Endothelial cell of umbilical vein (primary cell): Measurements from ENCODE around the gene NAALAD2. TPM values are rescaled to one million over a fixed set of nuclear protein-coding genes. Genes with fewer than 3 reads are reported as not detected.
"Not testable (repeated sequence)": the region's sequence is repeated elsewhere in the genome, so short reads cannot be mapped to it uniquely, and the experiment has no call there.

Source experiments
- BruUV-seq: library from RNA; stranded (reverse); fragments of 400-500 nt; replicated peaks from 2 replicates; lab custom pipeline; 2021; lab: Mats Ljungman, UMichigan
- CTCF ChIA-PET: fragments of 300-600, 350-600 bp; sonication (Branson Sonifier 250); formaldehyde crosslinking; loops from one replicate; lab custom pipeline; 2021; ENCODE audit warnings: antibody characterized with exemption, inconsistent platforms; lab: Charles Lee
- POLR2A ChIA-PET: fragments of 300-600, 350-600 bp; sonication (Branson Sonifier 250); formaldehyde crosslinking; loops from one replicate; lab custom pipeline; 2021; ENCODE audit warnings: antibody characterized with exemption, inconsistent platforms; lab: Charles Lee
- DNase-seq: peaks from one replicate; pipeline ENCODE4 v3.0.0-alpha.2; 2011; ENCODE audit warnings: low read depth, low spot score
- FAIRE-seq: peaks from 2 replicates; lab custom pipeline; 2011; peaks lifted over from hg19 to GRCh38; lab: Jason Lieb, UNC
- H2AFZ ChIP-seq: 2 replicates; pipeline ENCODE4 v1.6.0; 2012; ENCODE audit warnings: low read depth, low read length, control low read depth, inconsistent platforms
- H3K27ac ChIP-seq: 2 replicates; pipeline ENCODE4 v1.5.1; 2011; ENCODE audit warnings: low read depth, mild to moderate bottlenecking, control low read depth, low read length, moderate library complexity; ENCODE audit not compliant: insufficient read depth
- H3K27me3 ChIP-seq, 2 experiments: 2 replicates each; pipeline versions ENCODE4 v1.6.0 to v1.6.1; 2011; ENCODE audit warnings: low read length in 2 of 2, mixed read lengths in 1 of 2; ENCODE audit not compliant: control insufficient read depth in 2 of 2, insufficient read depth in 2 of 2
- H3K36me3 ChIP-seq, 2 experiments: 2 replicates in 1 of 2; 3 replicates in 1 of 2; pipeline ENCODE4 v1.5.1; 2011; ENCODE audit warnings: low read length in 2 of 2, mild to moderate bottlenecking in 1 of 2, moderate library complexity in 1 of 2; ENCODE audit not compliant: control insufficient read depth in 2 of 2, insufficient read depth in 2 of 2; ENCODE audit errors: extremely low read depth in 1 of 2
- H3K4me1 ChIP-seq: 3 replicates; pipeline ENCODE4 v1.5.1; 2011; ENCODE audit warnings: mild to moderate bottlenecking, low read length; ENCODE audit not compliant: control insufficient read depth, insufficient read depth; ENCODE audit errors: extremely low read depth
- H3K4me2 ChIP-seq: 2 replicates; pipeline ENCODE4 v1.6.1; 2011; ENCODE audit warnings: low read length, control low read depth, mixed read lengths; ENCODE audit not compliant: insufficient read depth
- H3K4me3 ChIP-seq, 3 experiments: fragments of 200-600 bp in 1 of 3; sonication (generic), shearing (Covaris generic) in 1 of 3; replicated peaks in 1 of 3; 2 replicates each; pipeline ENCODE4 v1.5.1; 2011 to 2016; ENCODE audit warnings: control low read depth in 3 of 3, low read length in 3 of 3, mild to moderate bottlenecking in 2 of 3, inconsistent platforms in 1 of 3, low read depth in 1 of 3, moderate library complexity in 1 of 3; ENCODE audit not compliant: insufficient read depth in 1 of 3
- H3K79me2 ChIP-seq: 2 replicates; pipeline ENCODE4 v1.6.0; 2012; ENCODE audit warnings: low read length, inconsistent platforms; ENCODE audit not compliant: control insufficient read depth, insufficient read depth
- H3K9ac ChIP-seq: replicated peaks from 2 replicates; pipeline ENCODE3; 2011; ENCODE audit warnings: low read length, control low read depth; ENCODE audit not compliant: insufficient read depth; ENCODE audit errors: extremely low read depth
- H3K9me1 ChIP-seq: replicated peaks from 3 replicates; pipeline ENCODE4 v1.6.0; 2011; ENCODE audit warnings: mild to moderate bottlenecking, low read length; ENCODE audit not compliant: control insufficient read depth, insufficient read depth; ENCODE audit errors: extremely low read depth
- H3K9me3 ChIP-seq: replicated peaks from 2 replicates; pipeline ENCODE4 v1.5.1; 2012; ENCODE audit warnings: low read length, inconsistent platforms; ENCODE audit not compliant: control insufficient read depth, insufficient read depth
- H4K20me1 ChIP-seq: replicated peaks from 2 replicates; pipeline ENCODE3; 2011; ENCODE audit warnings: mild to moderate bottlenecking, low read length; ENCODE audit not compliant: control insufficient read depth, insufficient read depth; ENCODE audit errors: extremely low read depth
- EZH2 ChIP-seq: IDR thresholded peaks from 2 replicates; pipeline ENCODE4 v1.6.1; 2012; ENCODE audit warnings: borderline replicate concordance, low read depth, mild to moderate bottlenecking, moderate library complexity, low read length, inconsistent platforms; ENCODE audit not compliant: severe bottlenecking
- FOS ChIP-seq: IDR thresholded peaks from 2 replicates; pipeline ENCODE4 v1.6.1; 2011; ENCODE audit warnings: mild to moderate bottlenecking, low read length, moderate library complexity, borderline replicate concordance; ENCODE audit not compliant: insufficient read depth
- GATA2 ChIP-seq: IDR thresholded peaks from 2 replicates; pipeline ENCODE4 v1.7.0; 2011; ENCODE audit warnings: low read depth, mild to moderate bottlenecking, moderate library complexity, mixed read lengths, low read length; ENCODE audit not compliant: insufficient read length, insufficient read depth
- JUN ChIP-seq: IDR thresholded peaks from 2 replicates; pipeline ENCODE4 v1.6.1; 2011; ENCODE audit warnings: borderline replicate concordance, low read depth; ENCODE audit not compliant: insufficient read length, insufficient read depth
- MYC ChIP-seq: IDR thresholded peaks from one replicate; pipeline ENCODE4 v1.6.1; 2011; ENCODE audit warnings: mild to moderate bottlenecking, low read depth, low read length
- POLR2A ChIP-seq: IDR thresholded peaks from 2 replicates; pipeline ENCODE4 v1.6.1; 2012; ENCODE audit warnings: low read depth, mild to moderate bottlenecking, control low read depth, low read length
- POLR2AphosphoS5 ChIP-seq: IDR thresholded peaks from 2 replicates; pipeline ENCODE4 v1.6.1; 2012; ENCODE audit warnings: low read depth, mild to moderate bottlenecking, control low read depth, low read length, moderate library complexity; ENCODE audit not compliant: insufficient read depth
- dilution Hi-C: fragments of 300-500 bp; cut with MboI; formaldehyde crosslinking; loops from one replicate; pipeline ENCODE4 v1.15.0; 2019; ENCODE audit warnings: low sequenced_read_pairs; ENCODE audit not compliant: extremely low pct_ligation_motif_present
- intact Hi-C: fragments of 100-400 bp; cut with micrococcal nuclease; formaldehyde crosslinking; loops from one replicate; pipeline ENCODE4 v1.10.0; 2022
- polyA plus RNA-seq, 4 experiments: library from polyadenylated mRNA; depleted of rRNA in 3 of 4; stranded (reverse) in 3 of 4; unstranded in 1 of 4; fragments of >200 nt; gene quantifications; 2 replicates each; pipeline versions ENCODE4 v1.2.1 to v1.2.3, GENCODE V29; 2011 to 2012; ENCODE audit warnings: missing spikeins in 1 of 4
- total RNA-seq: library from RNA; stranded (reverse); gene quantifications from 2 replicates; pipeline ENCODE4 v1.2.3, GENCODE V29; 2021
- TF ChIP-seq, protein P1 (sequence below): IDR thresholded peaks from 2 replicates; pipeline ENCODE4 v1.6.1; 2011; ENCODE audit not compliant: insufficient read depth, insufficient read length
- TF ChIP-seq, protein P2 (sequence below), 2 donors: IDR thresholded peaks; 1 replicate in 1 of 2; 2 replicates in 1 of 2; pipeline ENCODE4 v1.5.1; 2011; ENCODE audit warnings: low read length in 2 of 2, mild to moderate bottlenecking in 2 of 2, moderate library complexity in 2 of 2, control low read depth in 1 of 2, inconsistent platforms in 1 of 2, low read depth in 1 of 2; ENCODE audit not compliant: insufficient read depth in 1 of 2; ENCODE audit errors: extremely low read depth in 1 of 2

Gene NAALAD2
- total and polyA plus RNA-seq, 2 donors (not counting 3 experiments of a cell fraction or from before 2014, with no cell fraction given) = 0.66 to 1.1 TPM

DNA sequence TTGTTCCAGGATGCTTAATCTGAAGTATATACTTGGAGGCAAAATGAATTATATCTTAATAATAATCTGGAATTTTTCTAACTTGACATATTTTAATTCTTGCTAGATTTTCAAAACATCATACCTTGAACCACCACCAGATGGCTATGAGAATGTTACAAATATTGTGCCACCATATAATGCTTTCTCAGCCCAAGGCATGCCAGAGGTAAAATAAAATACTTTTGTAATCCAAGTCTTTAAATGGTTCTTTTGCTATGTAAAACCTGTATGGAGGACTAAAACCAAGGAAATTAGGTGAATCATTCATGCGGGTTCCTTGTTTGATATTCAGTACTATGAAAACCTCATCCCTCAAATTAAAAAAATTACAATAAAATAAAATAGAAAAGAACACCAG is 14.4 kb downstream of the NAALAD2 start:
- no peak overlapping the region for H2AFZ ChIP-seq
- no peaks in the 10 kb centered on the region for H3K79me2 ChIP-seq
- H3K9ac ChIP-seq = no peak overlapping the region
- DNase-seq (no peak), FAIRE-seq (no peak)
- POLR2A ChIA-PET = no interaction called here
- TF ChIP-seq FOS (no peak), JUN (no peak), POLR2A (no peak), EZH2 (no peak), POLR2AphosphoS5 (no peak), GATA2 (no peak), MYC (no peak)
- TF ChIP-seq, protein P1, sequence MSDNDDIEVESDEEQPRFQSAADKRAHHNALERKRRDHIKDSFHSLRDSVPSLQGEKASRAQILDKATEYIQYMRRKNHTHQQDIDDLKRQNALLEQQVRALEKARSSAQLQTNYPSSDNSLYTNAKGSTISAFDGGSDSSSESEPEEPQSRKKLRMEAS = no peak
- TF ChIP-seq, protein P2, sequence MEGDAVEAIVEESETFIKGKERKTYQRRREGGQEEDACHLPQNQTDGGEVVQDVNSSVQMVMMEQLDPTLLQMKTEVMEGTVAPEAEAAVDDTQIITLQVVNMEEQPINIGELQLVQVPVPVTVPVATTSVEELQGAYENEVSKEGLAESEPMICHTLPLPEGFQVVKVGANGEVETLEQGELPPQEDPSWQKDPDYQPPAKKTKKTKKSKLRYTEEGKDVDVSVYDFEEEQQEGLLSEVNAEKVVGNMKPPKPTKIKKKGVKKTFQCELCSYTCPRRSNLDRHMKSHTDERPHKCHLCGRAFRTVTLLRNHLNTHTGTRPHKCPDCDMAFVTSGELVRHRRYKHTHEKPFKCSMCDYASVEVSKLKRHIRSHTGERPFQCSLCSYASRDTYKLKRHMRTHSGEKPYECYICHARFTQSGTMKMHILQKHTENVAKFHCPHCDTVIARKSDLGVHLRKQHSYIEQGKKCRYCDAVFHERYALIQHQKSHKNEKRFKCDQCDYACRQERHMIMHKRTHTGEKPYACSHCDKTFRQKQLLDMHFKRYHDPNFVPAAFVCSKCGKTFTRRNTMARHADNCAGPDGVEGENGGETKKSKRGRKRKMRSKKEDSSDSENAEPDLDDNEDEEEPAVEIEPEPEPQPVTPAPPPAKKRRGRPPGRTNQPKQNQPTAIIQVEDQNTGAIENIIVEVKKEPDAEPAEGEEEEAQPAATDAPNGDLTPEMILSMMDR (IDR thresholded peaks at IDR 0.05; ENCODE audit: extremely low read depth in 1 of 2, insufficient read depth in 1 of 2, low read depth in 1 of 2, low read length in 2 of 2) = no peak
- no peaks in the 10 kb centered on the region for H4K20me1 ChIP-seq
- CTCF ChIA-PET = no interaction called here
- BruUV-seq = no TSS peak
- dilution Hi-C loops (no loop called here), intact Hi-C loops (no loop called here)
- H3K9me3 ChIP-seq = no peaks in the 10 kb centered on the region
- H3K36me3 ChIP-seq = no peaks in the 10 kb centered on the region
- no peaks in the 10 kb centered on the region for H3K9me1 ChIP-seq
- H3K27me3 ChIP-seq = no peaks in the 10 kb centered on the region
- H3K4me3 ChIP-seq = no peak overlapping the region
- no peak overlapping the region for H3K4me2 ChIP-seq
- H3K4me1 ChIP-seq = no peaks in the 10 kb centered on the region
- H3K27ac ChIP-seq = no peak overlapping the region

DNA sequence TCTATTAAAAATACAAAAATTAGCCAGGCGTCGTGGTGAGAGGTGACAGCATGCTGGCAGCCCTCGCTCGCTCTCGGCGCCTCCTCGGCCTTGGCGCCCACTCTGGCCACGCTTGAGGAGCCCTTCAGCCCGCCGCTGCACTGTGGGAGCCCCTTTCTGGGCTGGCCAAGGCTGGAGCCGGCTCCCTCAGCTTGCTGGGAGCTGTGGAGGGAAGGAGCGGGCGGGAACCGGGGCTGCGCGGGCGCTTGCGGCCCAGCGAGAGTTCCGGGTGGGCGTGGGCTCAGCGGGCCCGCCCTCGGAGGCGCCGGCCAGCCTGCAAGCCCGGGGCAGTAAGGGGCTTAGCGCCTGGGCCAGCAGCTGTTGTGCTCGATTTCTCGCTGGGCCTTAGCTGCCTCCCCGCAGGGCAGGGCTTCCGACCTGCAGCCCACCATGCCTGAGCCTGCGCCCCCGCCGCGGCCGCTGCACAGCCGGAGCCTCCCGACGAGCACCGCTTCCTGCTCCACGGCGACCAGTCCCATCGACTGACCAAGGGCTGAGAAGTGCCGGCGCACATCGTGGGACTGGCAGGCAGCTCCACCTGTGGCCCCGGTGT is 32.6 kb downstream of the NAALAD2 start:
- H3K27ac ChIP-seq, H3K36me3 ChIP-seq, H3K9me3 ChIP-seq, CTCF ChIA-PET, H3K79me2 ChIP-seq, FAIRE-seq, H3K9ac ChIP-seq, H3K9me1 ChIP-seq, H3K27me3 ChIP-seq, H2AFZ ChIP-seq, H3K4me1 ChIP-seq, H4K20me1 ChIP-seq, POLR2A ChIA-PET, dilution Hi-C loops, BruUV-seq, H3K4me2 ChIP-seq, H3K4me3 ChIP-seq, intact Hi-C loops, DNase-seq: not testable (repeated sequence)

DNA sequence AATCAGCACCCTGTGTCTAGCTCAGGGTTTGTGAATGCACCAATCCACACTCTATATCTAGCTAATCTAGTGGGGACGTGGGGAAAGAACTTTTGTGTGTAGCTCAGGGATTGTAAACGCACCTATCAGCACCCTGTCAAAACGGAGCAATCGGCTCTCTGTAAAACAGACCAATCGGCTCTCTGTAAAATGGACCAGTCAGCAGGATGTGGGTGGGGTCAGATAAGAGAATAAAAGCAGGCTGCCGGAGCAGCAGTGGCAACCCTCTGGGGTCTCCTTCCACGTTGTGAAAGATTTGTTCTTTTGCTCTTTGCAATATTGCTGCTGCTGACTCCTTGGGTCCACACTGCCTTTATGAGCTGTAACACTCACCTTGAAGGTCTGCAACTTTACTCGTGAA is 33.2 kb downstream of the NAALAD2 start:
- POLR2A ChIA-PET, BruUV-seq, H2AFZ ChIP-seq, H3K9ac ChIP-seq, H3K36me3 ChIP-seq, dilution Hi-C loops, H3K4me1 ChIP-seq, DNase-seq, H3K9me3 ChIP-seq, FAIRE-seq, H3K4me2 ChIP-seq, H4K20me1 ChIP-seq, H3K4me3 ChIP-seq, H3K27me3 ChIP-seq, intact Hi-C loops, H3K27ac ChIP-seq, H3K79me2 ChIP-seq, H3K9me1 ChIP-seq: not testable (repeated sequence)
- CTCF ChIA-PET = interaction anchor here (1.5 kb wide), 1 partner anchor 14 kb away, joined by 4 read pairs; no protein-coding TSS in a partner anchor
